ENCODE results near the gene ABLIM2. TPM values are rescaled to one million over a fixed set of nuclear protein-coding genes. Genes with fewer than 3 reads are reported as not detected.

Gene ABLIM2
- total and polyA plus RNA-seq, 2 of the 4 experiments (the other 2 are of a cell fraction): under 0.01 to 0.10 TPM

DNA sequence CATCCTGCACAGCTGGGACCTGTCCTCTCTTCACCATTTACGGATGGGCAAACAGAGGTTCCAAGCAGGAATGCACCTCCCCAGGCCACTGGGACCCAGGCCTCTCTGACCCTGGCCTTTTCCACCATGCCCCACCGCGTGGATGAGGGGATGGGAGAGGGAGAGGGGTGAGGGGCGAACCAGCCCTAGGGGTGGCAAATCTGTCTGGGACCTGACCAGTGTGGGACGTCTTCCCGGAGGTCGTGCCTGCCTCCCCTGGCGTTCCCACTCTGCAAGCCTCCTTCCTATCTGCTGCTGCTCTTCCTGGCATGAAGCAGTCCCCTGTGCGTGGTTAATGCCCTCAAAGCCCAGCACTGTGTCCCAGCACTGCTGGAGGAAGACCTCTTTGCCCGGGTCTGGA lies 35.9 kb downstream of the ABLIM2 start:
- peak overlapping the region; percentile 14 for H2AFZ ChIP-seq (replicated peaks; ENCODE audit: low read length, poor library complexity)
- BruUV-seq (replicated peaks): no TSS peak
- no peaks in the 10 kb centered on the region for H4K20me1 ChIP-seq (ENCODE audit: insufficient read depth, low read length)
- POLR2A ChIA-PET (ENCODE audit: unreplicated experiment): no interaction called here
- no peak overlapping the region for H4K5ac ChIP-seq (ENCODE audit: low read depth, low read length)
- CTCF ChIA-PET: no interaction called here
- H2BK15ac ChIP-seq (ENCODE audit: low read depth, low read length): no peak overlapping the region
- H2AK5ac ChIP-seq (ENCODE audit: low read depth, low read length): no peak overlapping the region
- H3K4me1 ChIP-seq (ENCODE audit: control insufficient read depth, insufficient read depth, low read length): peaks cover 2% of the 10 kb centered on the region; the same call in 1 of the 2 replicates
- ATAC-seq (ENCODE audit: low read depth) (no peak), DNase-seq (no peak)
- H2BK120ac ChIP-seq (ENCODE audit: low read depth, low read length): no peak overlapping the region
- H3K4me2 ChIP-seq (ENCODE audit: low read depth, low read length): no peak overlapping the region
- no peaks in the 10 kb centered on the region for H3K9me1 ChIP-seq (ENCODE audit: insufficient read depth, low read length)
- no peak overlapping the region for H3K4ac ChIP-seq (ENCODE audit: low read depth, low read length)
- H3K27me3 ChIP-seq (ENCODE audit: control insufficient read depth, insufficient read depth, low read length): peaks cover 58% of the 10 kb centered on the region
- no peak overlapping the region for H3K56ac ChIP-seq (ENCODE audit: extremely low read depth, insufficient read depth, low read length)
- H4K91ac ChIP-seq (ENCODE audit: insufficient read depth, low read depth, low read length): no peak overlapping the region
- no peak overlapping the region for H2BK20ac ChIP-seq (ENCODE audit: low read depth, low read length)
- in situ Hi-C loops (cut with MboI; ENCODE audit: low sequenced_read_pairs) (no loop called here), intact Hi-C loops (cut with micrococcal nuclease) (no loop called here), dilution Hi-C loops (cut with HindIII; ENCODE audit: low sequenced_read_pairs, unreplicated experiment) (no loop called here)
- TF ChIP-seq, protein P1, sequence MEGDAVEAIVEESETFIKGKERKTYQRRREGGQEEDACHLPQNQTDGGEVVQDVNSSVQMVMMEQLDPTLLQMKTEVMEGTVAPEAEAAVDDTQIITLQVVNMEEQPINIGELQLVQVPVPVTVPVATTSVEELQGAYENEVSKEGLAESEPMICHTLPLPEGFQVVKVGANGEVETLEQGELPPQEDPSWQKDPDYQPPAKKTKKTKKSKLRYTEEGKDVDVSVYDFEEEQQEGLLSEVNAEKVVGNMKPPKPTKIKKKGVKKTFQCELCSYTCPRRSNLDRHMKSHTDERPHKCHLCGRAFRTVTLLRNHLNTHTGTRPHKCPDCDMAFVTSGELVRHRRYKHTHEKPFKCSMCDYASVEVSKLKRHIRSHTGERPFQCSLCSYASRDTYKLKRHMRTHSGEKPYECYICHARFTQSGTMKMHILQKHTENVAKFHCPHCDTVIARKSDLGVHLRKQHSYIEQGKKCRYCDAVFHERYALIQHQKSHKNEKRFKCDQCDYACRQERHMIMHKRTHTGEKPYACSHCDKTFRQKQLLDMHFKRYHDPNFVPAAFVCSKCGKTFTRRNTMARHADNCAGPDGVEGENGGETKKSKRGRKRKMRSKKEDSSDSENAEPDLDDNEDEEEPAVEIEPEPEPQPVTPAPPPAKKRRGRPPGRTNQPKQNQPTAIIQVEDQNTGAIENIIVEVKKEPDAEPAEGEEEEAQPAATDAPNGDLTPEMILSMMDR (conservative IDR thresholded peaks at IDR 0.05; ENCODE audit: low read depth, low read length): no peak
- TF ChIP-seq RFX5 (IDR thresholded peaks at IDR 0.05; ENCODE audit: low read depth, low read length): no peak
- no peak for TF ChIP-seq POLR2A (IDR thresholded peaks at IDR 0.05; ENCODE audit: low read depth, low read length)
- TF ChIP-seq MXI1 (IDR thresholded peaks at IDR 0.05; ENCODE audit: borderline replicate concordance, low read depth, low read length): no peak
- no peak for TF ChIP-seq RAD21 (IDR thresholded peaks at IDR 0.05; ENCODE audit: low read length)
- TF ChIP-seq RCOR1 (IDR thresholded peaks at IDR 0.05; ENCODE audit: insufficient replicate concordance, low read length): no peak
- no peak for TF ChIP-seq SMC3 (IDR thresholded peaks at IDR 0.05; ENCODE audit: low read depth, low read length)
- no peak for TF ChIP-seq MAFK (IDR thresholded peaks at IDR 0.05; ENCODE audit: low read depth, low read length)
- no peaks in the 10 kb centered on the region for H3K79me1 ChIP-seq (ENCODE audit: low read depth in 1 of 2, low read length in 2 of 2)
- H3K4me3 ChIP-seq (ENCODE audit: insufficient read depth, low read depth, low read length): no peak overlapping the region
- H3K9ac ChIP-seq (ENCODE audit: low read depth, low read length): no peak overlapping the region
- H3K14ac ChIP-seq (replicated peaks; ENCODE audit: low read depth, low read length): no peak overlapping the region
- no peak overlapping the region for H3K27ac ChIP-seq (ENCODE audit: insufficient read depth, low read length)
- H3K18ac ChIP-seq (ENCODE audit: low read depth, low read length): no peak overlapping the region
- no peaks in the 10 kb centered on the region for H3K9me3 ChIP-seq (ENCODE audit: control insufficient read depth, insufficient read depth, low read length)
- H3K23ac ChIP-seq (ENCODE audit: low read depth, low read length): no peak overlapping the region
- WGBS, 2 experiments (ENCODE audit: extremely low coverage in 2 of 2, insufficient read length in 1 of 2): 80% methylated on average over 1 of the region's 10 CpGs; no CpG with 5 or more reads in 1 of the 2 experiments
- no peaks in the 10 kb centered on the region for H3K36me3 ChIP-seq (ENCODE audit: control insufficient read depth, insufficient read depth, low read length)
- no peak overlapping the region for H4K8ac ChIP-seq (ENCODE audit: low read depth in 2 of 2, low read length in 2 of 2)
- H2BK5ac ChIP-seq (ENCODE audit: low read depth, low read length, poor library complexity, severe bottlenecking): no peak overlapping the region
- H2AK9ac ChIP-seq (replicated peaks; ENCODE audit: low read depth, low read length, poor library complexity): peak overlapping the region; percentile 28
